Measurements from ENCODE around the gene RBM20. TPM values are rescaled to one million over a fixed set of nuclear protein-coding genes. Genes with fewer than 3 reads are reported as not detected.

The RBM20 gene
- total RNA-seq, 1 experiment from 2014 or later = 0.10 TPM

DNA sequence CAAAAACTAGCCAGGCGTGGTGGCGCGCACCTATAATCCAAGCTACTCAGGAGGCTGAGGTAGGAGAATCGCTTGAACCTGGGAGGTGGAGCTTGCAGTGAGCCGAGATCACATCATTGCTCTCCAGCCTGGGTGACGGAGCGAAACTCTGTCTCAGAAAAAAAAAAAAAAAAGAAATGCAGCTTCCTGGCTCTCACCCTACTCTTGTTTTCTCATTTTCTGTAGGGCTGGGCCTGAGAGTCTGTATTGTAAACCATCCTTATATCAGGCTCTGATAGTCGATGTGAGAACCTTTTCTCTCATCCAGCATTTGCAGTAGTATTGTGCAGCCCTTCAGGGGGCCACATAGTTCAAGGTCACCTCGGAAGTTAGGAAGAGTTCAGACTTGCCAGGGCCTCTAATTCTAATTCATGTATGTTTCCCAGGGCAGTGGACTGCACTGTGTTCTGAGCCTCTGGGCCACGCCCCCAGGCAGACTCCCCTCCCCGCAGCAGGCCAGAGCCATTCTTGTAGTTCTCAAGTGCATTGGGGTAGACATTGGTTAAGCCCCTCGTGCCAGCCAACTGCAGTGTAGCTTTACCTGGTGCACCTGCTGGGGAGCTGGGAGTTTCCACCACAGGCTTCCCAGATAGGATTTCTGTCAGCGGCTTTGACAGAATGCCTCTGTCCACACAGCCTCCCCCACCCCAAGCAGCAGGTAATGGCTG is 189.3 kb downstream of the RBM20 start:
- intact Hi-C loops (cut with micrococcal nuclease; ENCODE audit: unreplicated experiment) = no loop called here
- no peak for ATAC-seq
- in situ Hi-C loops (cut with HindIII; ENCODE audit: low pct_unique_long_range_greater_than_20kb, low sequenced_read_pairs) = no loop called here
- ChIA-PET POLR2A (interaction anchor here (0.6 kb wide), 1 partner anchor 56 kb away, joined by 8 read pairs; no protein-coding TSS in a partner anchor), CTCF (no interaction called here)
- Histone ChIP-seq H3K27me3 (ENCODE audit: control insufficient read depth, insufficient read depth, low read length) (peaks cover 2% of the 10 kb centered on the region), H3K4me1 (ENCODE audit: control insufficient read depth, insufficient read depth, low read length) (no peaks in the 10 kb centered on the region), H3K9me3 (ENCODE audit: control insufficient read depth, insufficient read depth, low read depth, low read length) (no peaks in the 10 kb centered on the region), H3K4me3 (ENCODE audit: low read depth in 2 of 2, low read length in 2 of 2) (no peak overlapping the region), H3K36me3 (ENCODE audit: control insufficient read depth, insufficient read depth, low read length) (no peaks in the 10 kb centered on the region), H3K27ac (ENCODE audit: low read length) (no peak overlapping the region)
- no peak for DNase-seq (ENCODE audit: low read depth, low spot score)
- BruUV-seq (replicated peaks) = no TSS peak
- TF ChIP-seq REST (IDR thresholded peaks at IDR 0.05; ENCODE audit: insufficient read depth in 1 of 2, low read depth in 2 of 2, low read length in 1 of 2) = no peak
- TF ChIP-seq POLR2AphosphoS5 (IDR thresholded peaks at IDR 0.05; ENCODE audit: low read depth, low read length) = no peak
- TF ChIP-seq SIN3A (IDR thresholded peaks at IDR 0.05; ENCODE audit: borderline replicate concordance, insufficient read depth, low read depth, low read length) = no peak
- no peak for TF ChIP-seq CTCF (IDR thresholded peaks at IDR 0.05)
- TF ChIP-seq TCF7L2 (IDR thresholded peaks at IDR 0.05; ENCODE audit: low read depth, low read length) = no peak

DNA sequence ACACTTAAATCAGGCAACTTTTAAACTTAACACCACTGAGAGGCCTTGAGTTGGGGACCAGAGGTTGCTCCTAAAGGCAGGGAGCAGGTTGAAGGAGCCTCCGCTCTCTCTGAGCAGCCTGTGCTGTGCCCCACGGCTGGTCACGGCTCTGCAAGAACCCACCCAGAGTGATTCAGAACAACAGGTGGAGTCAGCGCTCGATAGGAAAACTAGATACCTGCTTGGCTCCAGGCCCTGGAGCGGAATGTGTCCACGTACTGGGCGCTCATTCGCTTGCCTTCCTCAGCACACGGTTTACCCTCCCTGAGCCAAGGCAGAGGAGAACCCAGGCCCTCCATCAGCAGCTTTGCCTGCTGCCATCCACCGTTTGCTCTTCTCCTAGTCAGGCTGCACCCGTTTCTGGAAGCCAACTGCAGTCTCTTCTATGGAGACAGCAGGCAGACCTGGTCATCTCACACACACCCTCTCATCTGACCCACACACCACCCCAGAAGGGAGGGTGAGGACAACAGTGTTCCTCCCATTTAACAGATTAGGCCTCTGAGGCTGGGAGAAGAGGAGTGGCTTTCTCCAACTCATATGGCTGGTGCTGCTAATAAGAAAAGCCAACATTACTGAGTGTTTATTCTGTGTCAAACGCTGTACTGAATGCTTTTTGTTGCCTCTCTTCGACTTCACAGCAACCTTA is 189.9 kb downstream of the RBM20 start:
- Histone ChIP-seq H3K4me1 (ENCODE audit: control insufficient read depth, insufficient read depth, low read length) (no peaks in the 10 kb centered on the region), H3K9me3 (ENCODE audit: control insufficient read depth, insufficient read depth, low read depth, low read length) (no peaks in the 10 kb centered on the region), H3K4me3 (ENCODE audit: low read depth in 2 of 2, low read length in 2 of 2) (no peak overlapping the region), H3K27me3 (ENCODE audit: control insufficient read depth, insufficient read depth, low read length) (peaks cover 2% of the 10 kb centered on the region; the same call in 1 of the 2 replicates), H3K27ac (ENCODE audit: low read length) (no peak overlapping the region), H3K36me3 (ENCODE audit: control insufficient read depth, insufficient read depth, low read length) (no peaks in the 10 kb centered on the region)
- ChIA-PET POLR2A (no interaction called here), CTCF (no interaction called here)
- no peak for TF ChIP-seq POLR2AphosphoS5 (IDR thresholded peaks at IDR 0.05; ENCODE audit: low read depth, low read length)
- no peak for DNase-seq (ENCODE audit: low read depth, low spot score)
- intact Hi-C loops (cut with micrococcal nuclease; ENCODE audit: unreplicated experiment) = no loop called here
- no peak for ATAC-seq
- in situ Hi-C loops (cut with HindIII; ENCODE audit: low pct_unique_long_range_greater_than_20kb, low sequenced_read_pairs) = no loop called here
- BruUV-seq (replicated peaks) = no TSS peak

All from Panc1 (cell line).